Measurements from ENCODE around the gene ZNF512B.
"Not testable (repeated sequence)": the region's sequence is repeated elsewhere in the genome, so short reads cannot be mapped to it uniquely, and the experiment has no call there.

Gene ZNF512B

GRCh38 chr20:63962426-63963347, 7.0 kb downstream of the ZNF512B start:
- H3K4me3 ChIP-seq (ENCODE audit: low read length) = no peak overlapping the region
- TF ChIP-seq ZNF274 (IDR thresholded peaks at IDR 0.05; ENCODE audit: low read depth, low read length) = no peak

GRCh38 chr20:63961664-63962425, 7.9 kb downstream of the ZNF512B start:
- no peak overlapping the region for H3K4me3 ChIP-seq (ENCODE audit: low read length)
- TF ChIP-seq ZNF274 (IDR thresholded peaks at IDR 0.05; ENCODE audit: low read depth, low read length) = no peak

- not testable (repeated sequence) for H3K4me3 ChIP-seq (ENCODE audit: low read length)
Measured at GRCh38 chr20:63960654-63961621, 8.8 kb downstream of the ZNF512B start.

- TF ChIP-seq ZNF274 (IDR thresholded peaks at IDR 0.05; ENCODE audit: low read depth, low read length) = no peak
- no peak overlapping the region for H3K4me3 ChIP-seq (ENCODE audit: low read length)
Measured at GRCh38 chr20:63959699-63960075, 10.0 kb downstream of the ZNF512B start.

GRCh38 chr20:63958964-63959698, 10.6 kb downstream of the ZNF512B start:
- H3K4me3 ChIP-seq (ENCODE audit: low read length) = no peak overlapping the region
- no peak for TF ChIP-seq ZNF274 (IDR thresholded peaks at IDR 0.05; ENCODE audit: low read depth, low read length)

- no peak overlapping the region for H3K4me3 ChIP-seq (ENCODE audit: low read length)
- TF ChIP-seq ZNF274 (IDR thresholded peaks at IDR 0.05; ENCODE audit: low read depth, low read length) = no peak
Measured at GRCh38 chr20:63958471-63958870, 11.3 kb downstream of the ZNF512B start.

- no peak for TF ChIP-seq ZNF274 (IDR thresholded peaks at IDR 0.05; ENCODE audit: low read depth, low read length)
- no peak overlapping the region for H3K4me3 ChIP-seq (ENCODE audit: low read length)
Measured at GRCh38 chr20:63957690-63958441, 11.9 kb downstream of the ZNF512B start.

GRCh38 chr20:63957004-63957689, 12.6 kb downstream of the ZNF512B start:
- peak overlapping the region; percentile 60; the same call in 1 of the 2 replicates for H3K4me3 ChIP-seq (ENCODE audit: low read length)
- no peak for TF ChIP-seq ZNF274 (IDR thresholded peaks at IDR 0.05; ENCODE audit: low read depth, low read length)

- no peak for TF ChIP-seq ZNF274 (IDR thresholded peaks at IDR 0.05; ENCODE audit: low read depth, low read length)
- H3K4me3 ChIP-seq (ENCODE audit: low read length) = peak overlapping the region; percentile 60; the same call in 1 of the 2 replicates
Measured at GRCh38 chr20:63956664-63957003, 13.1 kb downstream of the ZNF512B start.

- no peak for TF ChIP-seq ZNF274 (IDR thresholded peaks at IDR 0.05; ENCODE audit: low read depth, low read length)
- H3K4me3 ChIP-seq (ENCODE audit: low read length) = peak within 1 kb of the TSS; percentile 81
Measured at GRCh38 chr20:63955827-63956663, 13.7 kb downstream of the ZNF512B start, which contains the start of gene UCKL1. Gene UCKL1 (minus strand): TSS chr20:63956416. CDS start chr20:63956372, 44 bp downstream.

- no peak for TF ChIP-seq ZNF274 (IDR thresholded peaks at IDR 0.05; ENCODE audit: low read depth, low read length)
- H3K4me3 ChIP-seq (ENCODE audit: low read length) = peak overlapping the region; percentile 81
Measured at GRCh38 chr20:63955281-63955826, 14.4 kb downstream of the ZNF512B start.
